GM21723 (cell line): ENCODE results near the gene RANBP3.
"Not testable (repeated sequence)": the region's sequence is repeated elsewhere in the genome, so short reads cannot be mapped to it uniquely, and the experiment has no call there.

Source experiments
- ATAC-seq: cut with Tn5 transposase; IDR thresholded peaks from one replicate; pipeline ENCODE4 v1.9.1; 2021; ENCODE audit warnings: mild to moderate bottlenecking, moderate library complexity; ENCODE audit not compliant: unreplicated experiment

Gene RANBP3

DNA sequence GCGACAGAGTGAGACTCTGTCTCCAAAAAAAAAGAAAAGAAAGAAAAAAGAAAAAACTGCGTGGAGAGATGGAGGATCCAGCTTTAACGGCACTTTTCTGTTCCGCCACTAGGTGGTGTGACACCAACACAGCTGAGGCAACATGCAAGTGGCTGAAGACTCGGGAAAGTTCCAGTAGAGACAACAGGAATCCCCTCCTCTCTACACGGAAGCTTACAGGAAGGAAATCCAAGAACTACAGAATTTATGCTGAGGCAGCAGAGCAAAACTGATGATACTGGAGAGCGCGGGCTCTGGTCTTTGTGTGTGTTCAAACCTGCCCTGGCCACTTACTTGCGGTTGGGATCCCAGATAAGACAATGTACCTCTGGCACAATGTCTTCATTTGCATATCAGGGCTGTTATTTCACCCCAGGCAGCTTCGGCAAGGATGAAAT lies 9.9 kb downstream of the RANBP3 start:
- ATAC-seq: no peak

DNA sequence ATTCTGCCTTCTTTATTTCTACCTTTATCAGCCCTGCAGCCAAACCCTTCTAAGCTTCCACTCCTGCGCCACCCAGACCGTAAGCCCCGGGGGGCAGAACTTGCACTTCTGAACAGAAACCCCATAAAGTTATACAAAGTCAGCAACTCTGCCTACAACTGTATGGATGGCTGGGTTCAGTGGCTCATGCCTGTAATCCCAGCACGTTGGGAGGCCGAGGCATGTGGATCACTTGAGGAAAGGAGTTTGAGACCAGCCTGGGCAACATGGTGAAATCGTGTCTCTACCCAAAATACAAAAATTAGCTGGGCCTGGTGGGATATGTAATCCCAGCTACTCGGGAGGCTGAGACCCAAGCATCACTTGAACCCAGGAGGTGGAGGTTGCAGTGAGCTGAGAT lies 10.4 kb downstream of the RANBP3 start:
- no peak for ATAC-seq

GRCh38 chr19:5966941-5967340 lies 11.0 kb downstream of the RANBP3 start:
- no peak for ATAC-seq

DNA sequence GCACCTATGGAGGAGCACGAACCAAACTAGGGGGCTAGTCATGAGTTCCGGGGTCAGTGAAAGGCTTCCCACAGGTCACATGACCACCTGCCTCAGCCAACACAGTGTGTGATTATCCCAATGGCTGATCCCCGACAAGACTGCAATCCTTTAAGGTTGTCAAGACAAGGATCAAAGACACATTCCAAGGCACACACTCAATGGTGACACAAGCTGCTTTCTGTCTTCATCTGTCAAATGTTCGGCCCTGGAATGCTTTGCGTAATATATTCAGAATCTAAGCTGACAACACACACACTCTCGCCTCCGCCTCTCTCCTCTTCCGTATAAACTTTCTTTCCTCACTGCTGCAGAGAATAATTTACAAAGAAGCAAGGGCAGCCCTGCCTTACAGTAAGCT lies 11.7 kb downstream of the RANBP3 start:
- ATAC-seq: no peak

- ATAC-seq: no peak
Observed at GRCh38 chr19:5964816-5965565, 12.9 kb downstream of the RANBP3 start.

GRCh38 chr19:5963855-5964254 lies 14.1 kb downstream of the RANBP3 start:
- ATAC-seq: no peak

DNA sequence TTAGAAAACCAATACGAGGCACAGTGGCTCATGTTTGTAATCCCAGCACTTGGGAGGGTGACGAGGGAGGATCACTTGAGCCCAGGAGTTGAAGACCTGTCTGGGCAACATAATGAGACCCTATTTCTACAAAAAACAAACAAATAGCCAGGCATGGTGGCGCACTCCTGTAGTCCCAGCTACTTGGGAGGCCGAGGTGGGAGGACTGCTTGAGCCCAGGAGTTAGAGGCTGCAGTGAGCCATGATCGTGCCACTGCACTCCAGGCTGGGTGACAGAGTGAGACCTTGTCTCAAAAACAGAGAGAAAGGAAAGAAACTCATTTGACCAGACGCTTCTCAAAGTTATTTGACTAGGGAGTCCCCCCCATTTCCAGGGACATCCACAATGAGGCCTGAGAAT lies 14.7 kb downstream of the RANBP3 start:
- ATAC-seq: not testable (repeated sequence)

DNA sequence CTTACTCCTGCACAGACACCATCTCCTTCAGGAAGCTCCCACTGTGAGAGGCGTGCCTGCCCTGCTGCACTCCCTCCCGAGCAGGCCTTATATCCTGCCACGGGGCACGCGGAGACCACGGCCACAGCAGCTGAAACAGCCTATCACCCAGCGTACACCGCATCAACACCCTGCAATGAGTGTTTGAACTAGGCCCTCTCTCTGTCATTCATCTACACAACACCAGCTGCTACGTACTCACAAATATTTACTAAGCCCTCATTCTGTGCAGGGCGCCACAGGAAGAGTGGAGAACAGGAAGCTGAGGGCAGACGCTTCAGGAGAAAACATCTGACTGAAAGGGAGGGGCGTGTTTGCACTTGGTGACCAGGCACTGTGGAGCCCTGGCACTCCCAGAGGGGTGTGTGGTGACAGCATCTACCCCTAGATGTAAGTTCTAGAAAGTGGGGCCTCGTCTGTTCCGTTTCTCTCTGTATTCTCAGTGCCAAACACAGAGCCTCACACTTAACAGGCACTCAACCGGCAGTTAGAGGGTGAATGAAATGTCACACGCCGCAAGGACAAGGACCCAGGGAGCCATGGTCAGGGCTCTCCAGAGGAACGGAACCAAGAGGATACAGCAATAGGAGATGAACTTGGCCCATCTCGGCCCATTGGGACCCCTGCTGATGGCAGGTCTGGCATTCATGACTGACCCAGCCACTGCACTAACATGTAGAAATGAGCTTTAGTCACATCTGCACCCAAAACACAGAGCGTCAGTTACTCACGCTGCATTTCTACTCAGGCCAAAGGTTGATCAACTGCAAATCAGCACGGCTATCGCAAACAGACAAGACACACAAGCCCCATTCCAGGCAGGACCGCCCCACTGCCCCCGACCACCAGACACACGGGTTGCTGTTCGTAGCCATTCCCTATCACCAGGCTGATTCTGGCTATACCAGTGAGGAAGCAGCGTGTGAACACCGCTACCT lies 15.7 kb downstream of the RANBP3 start:
- no peak for ATAC-seq

- not testable (repeated sequence) for ATAC-seq
Observed at GRCh38 chr19:5961641-5961968, 16.3 kb downstream of the RANBP3 start.

DNA sequence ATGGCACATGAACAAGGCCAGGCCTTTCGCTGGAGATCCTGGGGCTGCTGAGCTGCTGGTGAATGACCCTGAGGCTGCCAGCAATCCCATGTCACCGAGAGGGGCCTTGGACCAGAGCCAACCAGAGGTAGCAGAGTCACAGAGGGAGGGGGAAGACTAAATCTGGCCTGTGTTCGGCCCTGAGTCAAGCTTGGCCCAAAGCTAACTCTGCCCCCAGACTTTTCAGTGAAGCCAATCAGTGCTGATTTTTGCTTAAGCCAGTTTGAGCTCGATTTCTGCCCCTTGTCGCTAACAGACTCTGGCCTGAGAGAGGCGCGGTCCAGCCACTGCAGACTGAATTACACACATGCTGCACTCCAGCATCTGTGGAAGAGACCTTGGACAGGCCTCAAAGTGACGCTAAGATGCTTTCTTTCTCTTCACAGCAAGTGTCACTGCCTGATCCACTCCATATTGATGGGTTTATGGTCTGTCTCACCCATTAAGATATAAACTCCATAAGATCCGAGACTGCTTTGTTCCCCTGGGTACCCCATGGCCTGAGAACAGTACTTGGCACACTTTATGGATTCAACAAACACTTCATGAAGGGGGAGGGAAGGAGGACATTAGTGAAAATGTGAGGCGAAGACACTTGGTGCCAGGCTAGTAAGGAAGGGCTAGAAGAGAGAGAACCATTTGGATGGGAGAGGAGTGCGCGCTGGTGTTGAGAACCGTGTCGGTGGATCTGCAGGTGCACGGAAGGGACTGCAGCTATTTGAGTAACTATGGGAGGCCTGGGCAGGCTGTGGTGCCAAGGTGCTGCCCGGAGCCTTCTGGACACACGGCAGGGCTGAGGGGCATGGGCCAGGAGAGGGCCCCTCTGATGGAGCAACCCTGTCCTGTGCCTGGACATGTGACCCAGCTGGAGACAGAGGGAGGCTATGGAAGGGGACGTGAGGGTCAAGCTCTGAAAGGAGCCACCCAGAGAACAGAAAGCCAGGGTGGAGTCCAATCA lies 17.6 kb downstream of the RANBP3 start:
- no peak for ATAC-seq

DNA sequence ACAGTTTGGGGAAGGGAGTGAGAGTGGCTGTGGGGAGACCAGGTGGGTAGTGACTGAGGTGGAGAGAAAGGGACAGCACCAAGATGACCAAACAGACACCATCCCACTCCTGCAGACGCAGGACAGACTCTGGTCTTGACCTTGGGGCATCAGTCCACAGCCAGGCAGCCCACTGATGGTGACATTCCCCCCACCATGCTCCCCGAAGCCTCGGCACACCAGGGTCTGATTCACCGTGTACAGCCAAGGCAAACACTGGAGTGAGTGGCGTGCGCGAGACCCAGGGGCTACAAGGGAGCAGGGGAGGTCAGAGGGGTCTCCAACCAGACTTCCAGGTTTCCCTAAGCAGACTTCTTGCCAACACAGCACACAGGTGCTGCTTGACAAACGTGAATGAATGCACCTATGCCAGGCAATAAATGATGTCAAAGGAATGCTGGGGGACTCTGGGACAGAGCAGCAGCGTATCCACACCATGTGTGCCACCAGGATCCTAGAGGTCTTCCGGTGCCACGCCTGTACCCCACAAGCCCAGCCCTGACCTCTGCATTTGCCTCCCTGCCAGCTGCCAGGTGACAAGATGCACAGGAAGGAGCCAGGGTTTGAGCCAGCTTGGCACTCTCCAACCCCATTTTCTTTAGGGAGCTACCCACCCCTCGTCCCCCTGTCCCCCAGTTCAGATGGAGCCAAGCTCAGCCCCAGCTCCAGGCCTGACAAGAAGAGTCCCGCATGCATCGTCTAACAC lies 18.5 kb downstream of the RANBP3 start:
- no peak for ATAC-seq

DNA sequence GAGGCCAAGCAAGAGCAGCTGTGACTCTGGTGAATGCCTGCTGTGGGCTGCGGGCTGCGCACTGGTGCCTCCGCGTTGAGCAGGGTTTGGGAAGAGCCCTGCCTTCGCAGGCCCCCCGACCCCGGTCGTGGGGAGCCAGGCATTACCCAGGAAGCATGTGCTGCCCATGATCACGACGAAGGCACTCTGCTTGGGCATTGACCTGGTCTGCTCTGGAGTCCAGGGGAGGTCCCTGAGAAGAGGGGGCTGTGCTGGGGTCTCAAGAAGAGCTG lies 19.2 kb downstream of the RANBP3 start:
- no peak for ATAC-seq

GRCh38 chr19:5958074-5958850 lies 19.7 kb downstream of the RANBP3 start:
- ATAC-seq: no peak

DNA sequence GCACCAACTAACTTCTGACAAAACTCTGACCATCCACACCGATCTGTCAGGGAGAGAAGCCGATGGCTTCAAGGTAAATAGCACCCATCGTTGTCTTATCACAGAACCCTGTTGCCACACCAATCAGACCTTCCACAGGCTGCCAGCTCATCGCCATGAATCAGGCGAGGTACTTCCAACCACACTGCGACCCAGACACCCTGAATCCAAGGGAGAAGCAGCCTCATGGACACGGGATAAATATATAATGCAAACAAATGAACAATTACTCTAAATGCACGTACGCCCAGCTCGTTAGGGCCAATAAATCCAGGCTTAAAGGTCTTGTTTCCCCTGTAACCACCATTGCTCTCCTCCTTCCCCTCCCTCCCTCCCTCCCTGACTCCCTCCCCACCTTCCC lies 20.8 kb downstream of the RANBP3 start:
- no peak for ATAC-seq

- no peak for ATAC-seq
Observed at GRCh38 chr19:5956728-5957127, 21.2 kb downstream of the RANBP3 start.

GRCh38 chr19:5956323-5956722 lies 21.6 kb downstream of the RANBP3 start:
- ATAC-seq: no peak

DNA sequence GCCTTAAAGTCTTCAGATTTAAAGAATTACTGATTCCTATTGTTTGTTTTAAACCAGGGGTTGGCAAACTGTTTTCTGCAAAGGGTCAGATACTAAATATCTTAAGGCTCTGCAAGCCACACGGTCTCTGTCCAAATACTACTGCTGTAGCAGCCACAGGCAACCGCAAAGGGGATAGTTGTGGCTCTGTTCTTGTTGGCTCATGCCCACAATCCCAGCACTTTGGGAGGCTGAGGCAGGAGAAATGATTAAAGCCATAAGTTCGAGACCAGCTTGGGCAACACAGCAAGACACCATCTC lies 22.4 kb downstream of the RANBP3 start:
- no peak for ATAC-seq

GRCh38 chr19:5954293-5954692 lies 23.6 kb downstream of the RANBP3 start:
- no peak for ATAC-seq

DNA sequence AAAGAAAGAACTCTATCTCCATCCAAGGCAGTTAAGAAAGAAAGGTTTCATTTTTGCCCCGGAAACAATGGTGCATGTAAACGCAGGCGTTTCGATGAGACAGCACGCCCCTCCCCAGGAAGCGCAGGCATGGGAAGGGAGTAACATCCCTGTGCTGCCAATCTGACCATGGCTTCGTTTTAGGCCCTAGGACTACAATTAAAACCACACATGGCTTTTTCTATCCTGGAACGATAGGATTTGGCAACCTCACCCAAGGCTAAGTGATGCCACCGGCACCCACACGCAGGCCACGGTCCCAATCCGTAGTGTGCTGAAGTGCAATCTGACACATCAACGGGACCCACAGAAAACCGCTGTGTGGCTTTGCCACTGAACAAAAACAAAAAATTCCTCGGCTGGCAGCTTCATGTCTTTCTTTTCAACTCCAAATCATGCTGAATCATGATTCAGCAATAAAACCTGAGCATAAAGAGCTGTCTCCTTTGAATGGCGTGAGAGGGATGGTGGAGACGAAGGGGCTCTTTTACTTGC lies 24.2 kb downstream of the RANBP3 start:
- ATAC-seq: no peak
